Panc1 (cell line): ENCODE data around the gene DGKD. TPM values are rescaled to one million over a fixed set of nuclear protein-coding genes. Genes with fewer than 3 reads are reported as not detected.
"Not testable (repeated sequence)": the region's sequence is repeated elsewhere in the genome, so short reads cannot be mapped to it uniquely, and the experiment has no call there.

Experiments
- ATAC-seq: fragments of 200-7000 bp; cut with Tn5 transposase; 2 replicates; pipeline ENCODE4 v1.9.1; 2020; ENCODE audit warnings: mild to moderate bottlenecking, moderate library complexity
- BruUV-seq: library from RNA; stranded (reverse); fragments of 400-500 nt; replicated peaks from 2 replicates; lab custom pipeline; 2021; lab: Mats Ljungman, UMichigan
- CTCF ChIA-PET: fragments of 300-600 bp; sonication (Branson Sonifier 250); formaldehyde crosslinking; loops from one replicate; lab custom pipeline; 2022; ENCODE audit warnings: antibody characterized with exemption; lab: Charles Lee
- POLR2A ChIA-PET: fragments of 300-600 bp; sonication (Branson Sonifier 250); formaldehyde crosslinking; loops from one replicate; lab custom pipeline; 2022; ENCODE audit warnings: antibody characterized with exemption; lab: Charles Lee
- DNase-seq: peaks from one replicate; pipeline ENCODE4 v3.0.0-alpha.2; 2010; ENCODE audit warnings: low read depth, low spot score
- H3K27ac ChIP-seq: 2 replicates; pipeline ENCODE4 v1.5.1; 2011; ENCODE audit warnings: mild to moderate bottlenecking, low read length, inconsistent platforms
- H3K27me3 ChIP-seq: fragments of 200-500 bp; sonication (Bioruptor generic); 2 replicates; pipeline ENCODE4 v1.6.0; 2014; ENCODE audit warnings: low read length, inconsistent platforms; ENCODE audit not compliant: control insufficient read depth, insufficient read depth
- H3K36me3 ChIP-seq: fragments of 200-500 bp; sonication (Bioruptor generic); 2 replicates; pipeline ENCODE4 v1.5.1; 2014; ENCODE audit warnings: inconsistent platforms, mild to moderate bottlenecking, low read length, moderate library complexity; ENCODE audit not compliant: control insufficient read depth, insufficient read depth
- H3K4me1 ChIP-seq: 2 replicates; pipeline ENCODE4 v1.5.1; 2011; ENCODE audit warnings: inconsistent platforms, mild to moderate bottlenecking, low read length, moderate library complexity; ENCODE audit not compliant: control insufficient read depth, insufficient read depth
- H3K4me3 ChIP-seq, 2 experiments: 2 replicates each; pipeline ENCODE4 v1.5.1; 2011 to 2012; ENCODE audit warnings: low read depth in 2 of 2, low read length in 2 of 2, mild to moderate bottlenecking in 2 of 2, inconsistent platforms in 1 of 2, moderate library complexity in 1 of 2
- H3K9me3 ChIP-seq: fragments of 200-500 bp; sonication (Bioruptor generic); 2 replicates; pipeline ENCODE4 v1.5.1; 2014; ENCODE audit warnings: low read depth, mild to moderate bottlenecking, inconsistent platforms, low read length, moderate library complexity; ENCODE audit not compliant: control insufficient read depth, insufficient read depth
- POLR2AphosphoS5 ChIP-seq: IDR thresholded peaks from 2 replicates; pipeline ENCODE4 v1.6.1; 2012; ENCODE audit warnings: mild to moderate bottlenecking, low read depth, low read length, moderate library complexity
- SIN3A ChIP-seq: IDR thresholded peaks from 2 replicates; pipeline ENCODE4 v1.6.1; 2012; ENCODE audit warnings: low read depth, mild to moderate bottlenecking, low read length, moderate library complexity, borderline replicate concordance; ENCODE audit not compliant: insufficient read depth
- TCF7L2 ChIP-seq: IDR thresholded peaks from 2 replicates; pipeline ENCODE4 v1.6.1; 2011; ENCODE audit warnings: mild to moderate bottlenecking, low read depth, low read length, inconsistent platforms
- in situ Hi-C: cut with HindIII; loops from 2 replicates; pipeline ENCODE4 v1.10.0; 2016; ENCODE audit warnings: low sequenced_read_pairs, low pct_unique_long_range_greater_than_20kb
- intact Hi-C: fragments of 100-400 bp; cut with micrococcal nuclease; formaldehyde crosslinking; loops from one replicate; pipeline ENCODE4 v1.10.0; 2022; ENCODE audit not compliant: unreplicated experiment
- total RNA-seq: library from RNA; stranded (reverse); gene quantifications from one replicate; pipeline ENCODE4 v1.2.1, GENCODE V29; 2021; ENCODE audit not compliant: unreplicated experiment
- TF ChIP-seq, protein P1 (sequence below): fragments of 450-650 bp; IDR thresholded peaks from 2 replicates; pipeline ENCODE4 v1.5.1; 2017; ENCODE audit warnings: mild to moderate bottlenecking
- TF ChIP-seq, protein P2 (sequence below), 2 experiments: IDR thresholded peaks; 2 replicates each; pipeline ENCODE4 v1.6.1; 2011 to 2012; ENCODE audit warnings: low read depth in 2 of 2, control low read depth in 1 of 2, low read length in 1 of 2, mild to moderate bottlenecking in 1 of 2, moderate library complexity in 1 of 2; ENCODE audit not compliant: insufficient read depth in 1 of 2

Gene DGKD
- total RNA-seq, 1 experiment from 2014 or later, result 89.0 TPM

DNA sequence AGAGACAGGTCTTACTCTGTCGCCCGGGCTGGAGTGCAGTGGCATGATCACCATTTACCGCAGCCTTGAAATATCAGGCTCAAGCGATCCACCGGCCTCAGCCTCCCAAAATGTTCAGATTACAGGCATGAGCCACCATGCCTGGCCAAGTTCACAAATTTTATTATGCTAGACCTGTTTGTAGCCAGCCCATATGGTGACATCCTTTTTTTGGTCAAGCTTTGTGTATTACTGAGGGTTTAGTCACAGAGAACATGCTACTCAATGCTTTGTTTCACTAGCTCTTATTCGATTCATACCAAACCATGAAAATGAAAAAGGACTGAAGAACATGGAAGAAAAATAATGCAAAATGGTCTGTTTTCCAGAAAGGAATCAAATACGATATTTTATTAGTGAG, 41.4 kb downstream of the DGKD start:
- H3K4me3 ChIP-seq, result no peak overlapping the region
- intact Hi-C loops (no loop called here), in situ Hi-C loops (loop anchor here (5.0 kb wide), 1 partner anchor 48 kb away; no protein-coding TSS in a partner anchor)
- no peak overlapping the region for H3K27ac ChIP-seq
- H3K36me3 ChIP-seq, result no peaks in the 10 kb centered on the region; the same call in 1 of the 2 replicates
- ChIA-PET POLR2A (no interaction called here), CTCF (no interaction called here)
- no peaks in the 10 kb centered on the region for H3K27me3 ChIP-seq
- ATAC-seq (no peak), DNase-seq (no peak)
- no peaks in the 10 kb centered on the region; the same call in 1 of the 2 replicates for H3K4me1 ChIP-seq
- H3K9me3 ChIP-seq, result no peaks in the 10 kb centered on the region
- no peak for TF ChIP-seq TCF7L2
- TF ChIP-seq, protein P1, sequence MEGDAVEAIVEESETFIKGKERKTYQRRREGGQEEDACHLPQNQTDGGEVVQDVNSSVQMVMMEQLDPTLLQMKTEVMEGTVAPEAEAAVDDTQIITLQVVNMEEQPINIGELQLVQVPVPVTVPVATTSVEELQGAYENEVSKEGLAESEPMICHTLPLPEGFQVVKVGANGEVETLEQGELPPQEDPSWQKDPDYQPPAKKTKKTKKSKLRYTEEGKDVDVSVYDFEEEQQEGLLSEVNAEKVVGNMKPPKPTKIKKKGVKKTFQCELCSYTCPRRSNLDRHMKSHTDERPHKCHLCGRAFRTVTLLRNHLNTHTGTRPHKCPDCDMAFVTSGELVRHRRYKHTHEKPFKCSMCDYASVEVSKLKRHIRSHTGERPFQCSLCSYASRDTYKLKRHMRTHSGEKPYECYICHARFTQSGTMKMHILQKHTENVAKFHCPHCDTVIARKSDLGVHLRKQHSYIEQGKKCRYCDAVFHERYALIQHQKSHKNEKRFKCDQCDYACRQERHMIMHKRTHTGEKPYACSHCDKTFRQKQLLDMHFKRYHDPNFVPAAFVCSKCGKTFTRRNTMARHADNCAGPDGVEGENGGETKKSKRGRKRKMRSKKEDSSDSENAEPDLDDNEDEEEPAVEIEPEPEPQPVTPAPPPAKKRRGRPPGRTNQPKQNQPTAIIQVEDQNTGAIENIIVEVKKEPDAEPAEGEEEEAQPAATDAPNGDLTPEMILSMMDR, result no peak
- TF ChIP-seq, protein P2, sequence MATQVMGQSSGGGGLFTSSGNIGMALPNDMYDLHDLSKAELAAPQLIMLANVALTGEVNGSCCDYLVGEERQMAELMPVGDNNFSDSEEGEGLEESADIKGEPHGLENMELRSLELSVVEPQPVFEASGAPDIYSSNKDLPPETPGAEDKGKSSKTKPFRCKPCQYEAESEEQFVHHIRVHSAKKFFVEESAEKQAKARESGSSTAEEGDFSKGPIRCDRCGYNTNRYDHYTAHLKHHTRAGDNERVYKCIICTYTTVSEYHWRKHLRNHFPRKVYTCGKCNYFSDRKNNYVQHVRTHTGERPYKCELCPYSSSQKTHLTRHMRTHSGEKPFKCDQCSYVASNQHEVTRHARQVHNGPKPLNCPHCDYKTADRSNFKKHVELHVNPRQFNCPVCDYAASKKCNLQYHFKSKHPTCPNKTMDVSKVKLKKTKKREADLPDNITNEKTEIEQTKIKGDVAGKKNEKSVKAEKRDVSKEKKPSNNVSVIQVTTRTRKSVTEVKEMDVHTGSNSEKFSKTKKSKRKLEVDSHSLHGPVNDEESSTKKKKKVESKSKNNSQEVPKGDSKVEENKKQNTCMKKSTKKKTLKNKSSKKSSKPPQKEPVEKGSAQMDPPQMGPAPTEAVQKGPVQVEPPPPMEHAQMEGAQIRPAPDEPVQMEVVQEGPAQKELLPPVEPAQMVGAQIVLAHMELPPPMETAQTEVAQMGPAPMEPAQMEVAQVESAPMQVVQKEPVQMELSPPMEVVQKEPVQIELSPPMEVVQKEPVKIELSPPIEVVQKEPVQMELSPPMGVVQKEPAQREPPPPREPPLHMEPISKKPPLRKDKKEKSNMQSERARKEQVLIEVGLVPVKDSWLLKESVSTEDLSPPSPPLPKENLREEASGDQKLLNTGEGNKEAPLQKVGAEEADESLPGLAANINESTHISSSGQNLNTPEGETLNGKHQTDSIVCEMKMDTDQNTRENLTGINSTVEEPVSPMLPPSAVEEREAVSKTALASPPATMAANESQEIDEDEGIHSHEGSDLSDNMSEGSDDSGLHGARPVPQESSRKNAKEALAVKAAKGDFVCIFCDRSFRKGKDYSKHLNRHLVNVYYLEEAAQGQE (IDR thresholded peaks at IDR 0.05; ENCODE audit: insufficient read depth in 1 of 2, low read depth in 2 of 2, low read length in 1 of 2), result no peak
- TF ChIP-seq POLR2AphosphoS5, result no peak
- no peak for TF ChIP-seq SIN3A
- BruUV-seq, result no TSS peak

DNA sequence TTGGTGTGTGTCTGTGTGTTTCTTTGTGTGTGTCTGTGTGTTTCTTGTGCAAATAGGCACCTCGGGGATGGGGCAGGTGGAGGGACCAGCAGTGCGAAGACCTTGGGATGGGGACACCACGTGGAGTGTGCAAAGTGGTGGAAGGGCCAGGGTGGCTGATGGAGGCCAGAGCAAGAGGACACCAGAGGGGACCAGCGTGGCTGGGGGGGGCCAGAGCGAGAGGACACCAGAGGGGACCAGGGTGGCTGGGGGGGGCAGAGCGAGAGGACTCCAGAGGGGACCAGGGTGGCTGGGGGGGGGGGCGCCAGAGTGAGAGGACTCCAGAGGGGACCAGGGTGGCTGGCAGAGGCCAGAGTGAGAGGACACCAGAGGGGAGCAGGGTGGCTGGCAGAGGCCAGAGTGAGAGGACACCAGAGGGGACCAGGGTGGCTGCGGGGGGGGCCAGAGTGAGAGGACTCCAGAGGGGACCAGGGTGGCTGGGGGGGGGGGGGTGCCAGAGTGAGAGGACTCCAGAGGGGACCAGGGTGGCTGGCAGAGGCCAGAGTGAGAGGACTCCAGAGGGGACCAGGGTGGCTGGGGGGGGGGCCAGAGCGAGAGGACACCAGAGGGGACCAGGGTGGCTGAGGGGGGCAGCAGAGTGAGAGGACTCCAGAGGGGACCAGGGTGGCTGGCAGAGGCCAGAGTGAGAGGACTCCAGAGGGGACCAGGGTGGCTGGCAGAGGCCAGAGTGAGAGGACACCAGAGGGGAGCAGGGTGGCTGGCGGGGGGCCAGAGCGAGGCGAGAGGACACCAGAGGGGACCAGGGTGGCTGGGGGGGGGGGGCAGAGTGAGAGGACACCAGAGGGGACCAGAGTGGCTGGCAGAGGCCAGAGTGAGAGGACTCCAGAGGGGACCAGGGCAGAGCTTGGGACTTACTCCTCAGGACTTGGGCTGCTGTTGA, 42.7 kb downstream of the DGKD start:
- H3K9me3 ChIP-seq, H3K27ac ChIP-seq, H3K4me3 ChIP-seq, BruUV-seq, POLR2A ChIA-PET, H3K27me3 ChIP-seq, H3K36me3 ChIP-seq, intact Hi-C loops, DNase-seq, ATAC-seq, H3K4me1 ChIP-seq: not testable (repeated sequence)
- in situ Hi-C loops, result loop anchor here (5.0 kb wide), 1 partner anchor 50 kb away; no protein-coding TSS in a partner anchor
- CTCF ChIA-PET, result interaction anchor here (0.6 kb wide), 2 partner anchors 503 to 786 kb away, joined by 3 to 4 read pairs; no protein-coding TSS in a partner anchor
